SK-N-SH treated with all-trans-retinoic acid at 6 μM for 48 hours (cell line): ENCODE measurements around the gene MAPK4.

ENCODE experiments used
- CREB5 ChIP-seq: fragments of 250-450 bp; sonication (Bioruptor Pico); IDR thresholded peaks from 2 replicates; pipeline ENCODE4 v1.5.1; 2020; ENCODE audit warnings: low read depth, mild to moderate bottlenecking, moderate library complexity
- ZFP3 ChIP-seq: fragments of 250-450 bp; sonication (Bioruptor Pico); IDR thresholded peaks from 2 replicates; pipeline ENCODE4 v1.5.0; 2020; ENCODE audit warnings: mild to moderate bottlenecking, moderate library complexity
- ZFP30 ChIP-seq: fragments of 450-650 bp; formaldehyde crosslinking; IDR thresholded peaks from 2 replicates; pipeline ENCODE4 v1.5.0; 2022; ENCODE audit warnings: mild to moderate bottlenecking, moderate library complexity
- ZNF565 ChIP-seq: fragments of 450-650 bp; formaldehyde crosslinking; conservative IDR thresholded peaks from 2 replicates; pipeline ENCODE4 v1.5.0; 2020; ENCODE audit warnings: low read depth, mild to moderate bottlenecking, moderate library complexity

GRCh38 chr18:50687491-50687890 is 127.6 kb downstream of the MAPK4 start:
- no peak for TF ChIP-seq ZFP30 (CRISPR knock-in tag)
- no peak for TF ChIP-seq ZFP3 (CRISPR knock-in tag)
- TF ChIP-seq CREB5 (CRISPR knock-in tag): no peak
- no peak for TF ChIP-seq ZNF565 (CRISPR knock-in tag)
